Activated T-cell treated with anti-CD3 and anti-CD28 coated beads, Interleukin-2, amount 50 U/mL, for 4 hours (primary cell): Measurements from ENCODE around the gene COL1A1. TPM values are rescaled to one million over a fixed set of nuclear protein-coding genes. Genes with fewer than 3 reads are reported as not detected.

Experiments
- ATAC-seq, 2 donors: fragments of 200-7000 bp; cut with Tn5 transposase; one replicate each; pipeline ENCODE4 v1.10.0; 2021
- DNase-seq: peaks from one replicate; pipeline ENCODE4 v3.0.0-alpha.2; 2020
- H3K27me3 Mint-ChIP-seq: one replicate; pipeline ENCODE4 v1.8.0; 2021; ENCODE audit warnings: low read depth, mixed read lengths
- H3K36me3 Mint-ChIP-seq: one replicate; pipeline ENCODE4 v1.8.0; 2022; ENCODE audit warnings: mixed read lengths; ENCODE audit not compliant: insufficient read depth
- H3K4me1 Mint-ChIP-seq: one replicate; pipeline ENCODE4 v1.8.0; 2021; ENCODE audit warnings: low read depth, mixed read lengths
- H3K4me3 Mint-ChIP-seq: one replicate; pipeline ENCODE4 v1.8.0; 2021; ENCODE audit warnings: mild to moderate bottlenecking, moderate library complexity, mixed read lengths
- H3K9me3 Mint-ChIP-seq: one replicate; pipeline ENCODE4 v1.8.0; 2021; ENCODE audit warnings: mixed read lengths
- total RNA-seq, 3 donors: library from RNA; stranded (reverse); gene quantifications; one replicate each; pipeline ENCODE4 v1.2.1, GENCODE V29; 2021

The COL1A1 gene
- total RNA-seq, 3 donors from 2014 or later: 1.6 to 3.2 (median 2.8) TPM

DNA sequence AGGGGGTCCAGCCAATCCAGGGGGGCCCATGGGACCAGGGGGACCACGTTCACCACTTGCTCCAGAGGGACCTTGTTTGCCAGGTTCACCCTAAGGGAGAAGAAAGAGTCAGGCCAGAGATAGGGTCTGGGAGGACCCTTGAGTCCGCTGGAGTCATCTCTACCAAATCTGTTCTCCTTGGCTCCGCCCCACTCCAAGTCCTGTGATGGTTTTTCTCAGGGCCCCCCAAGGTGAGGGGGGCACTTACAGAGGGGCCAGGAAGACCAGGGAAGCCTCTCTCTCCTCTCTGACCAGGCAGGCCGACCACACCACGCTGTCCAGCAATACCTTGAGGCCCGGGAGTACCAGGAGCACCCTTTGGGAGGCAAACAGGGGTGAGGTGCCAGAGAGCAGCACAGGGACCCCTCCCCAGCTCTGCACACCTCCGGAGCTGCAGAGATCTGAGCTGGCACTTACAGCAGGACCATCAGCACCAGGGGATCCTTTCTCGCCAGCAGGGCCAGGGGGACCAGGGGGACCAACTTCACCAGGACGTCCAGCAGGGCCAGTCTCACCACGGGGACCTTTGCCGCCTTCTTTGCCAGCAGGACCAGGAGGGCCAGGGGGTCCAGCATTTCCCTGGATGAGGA is 12.4 kb downstream of the COL1A1 start:
- H3K9me3 Mint-ChIP-seq: no peaks in the 10 kb centered on the region

DNA sequence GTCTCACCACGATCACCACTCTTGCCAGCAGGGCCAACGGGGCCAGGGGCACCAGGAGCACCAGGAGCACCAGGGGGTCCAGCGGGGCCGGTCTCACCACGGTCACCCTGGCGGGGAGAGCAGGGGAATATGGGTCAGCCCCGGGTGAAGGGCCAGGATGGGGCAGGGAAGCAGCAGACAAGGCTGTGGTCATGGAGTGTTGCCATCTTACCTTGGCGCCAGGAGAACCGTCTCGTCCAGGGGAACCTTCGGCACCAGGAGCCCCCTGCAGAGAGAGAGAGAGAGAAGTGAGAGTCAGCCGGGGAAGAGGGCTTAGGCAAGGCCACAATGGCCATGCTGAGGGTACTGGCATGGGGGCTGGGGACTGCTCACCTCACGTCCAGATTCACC is 12.9 kb downstream of the COL1A1 start:
- ATAC-seq (no peak), DNase-seq (no peak)
- Mint-ChIP-seq H3K4me3 (no peak overlapping the region), H3K4me1 (peaks cover 9% of the 10 kb centered on the region), H3K9me3 (no peaks in the 10 kb centered on the region), H3K27me3 (peaks cover 2% of the 10 kb centered on the region), H3K36me3 (no peaks in the 10 kb centered on the region)

More for the DNA sequence above, 12.4 kb downstream of the COL1A1 start:
- ATAC-seq: no peak
- H3K4me1 Mint-ChIP-seq: peaks cover 4% of the 10 kb centered on the region
- DNase-seq: no peak
- no peak overlapping the region for H3K4me3 Mint-ChIP-seq
- H3K36me3 Mint-ChIP-seq: no peaks in the 10 kb centered on the region
- H3K27me3 Mint-ChIP-seq: peaks cover 2% of the 10 kb centered on the region

DNA sequence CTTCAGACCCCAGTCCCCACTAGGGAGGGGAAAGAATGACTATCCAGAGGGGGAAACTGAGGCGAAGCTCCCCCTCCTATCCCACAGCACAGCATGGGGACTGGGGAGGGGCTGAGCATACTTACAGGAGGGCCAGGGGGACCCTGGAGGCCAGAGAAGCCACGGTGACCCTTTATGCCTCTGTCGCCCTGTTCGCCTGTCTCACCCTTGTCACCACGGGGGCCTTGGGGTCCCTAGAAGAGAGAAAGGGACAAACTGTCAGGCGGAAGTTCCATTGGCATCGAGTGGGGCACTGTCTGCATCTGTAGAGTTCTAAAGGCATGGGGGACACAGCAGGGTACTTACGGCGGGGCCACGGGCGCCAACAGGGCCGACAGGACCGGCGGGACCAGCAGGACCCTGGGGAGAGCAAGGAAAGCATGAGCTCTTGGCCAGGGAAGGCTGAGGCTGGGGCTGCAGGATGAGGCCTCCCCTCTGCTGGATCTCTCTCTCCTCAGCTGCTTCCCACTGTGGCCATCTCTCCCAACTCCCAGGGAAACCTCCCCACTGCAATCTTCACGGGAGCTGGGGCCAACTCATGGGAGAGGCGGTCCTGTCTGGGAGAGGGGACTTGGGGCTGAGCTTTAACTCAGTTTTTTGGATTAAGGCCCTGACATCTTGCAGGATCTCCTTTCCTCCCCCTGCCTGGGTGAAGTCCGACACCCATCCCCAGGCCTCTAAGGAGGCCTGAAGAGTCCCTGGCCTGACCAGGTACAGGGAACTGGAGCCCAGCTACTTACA is 13.5 kb downstream of the COL1A1 start:
- DNase-seq: no peak
- H3K4me3 Mint-ChIP-seq: no peak overlapping the region
- ATAC-seq: no peak
- H3K36me3 Mint-ChIP-seq: no peaks in the 10 kb centered on the region
- no peaks in the 10 kb centered on the region for H3K9me3 Mint-ChIP-seq
- peaks cover 14% of the 10 kb centered on the region for H3K4me1 Mint-ChIP-seq
- peaks cover 2% of the 10 kb centered on the region for H3K27me3 Mint-ChIP-seq

DNA sequence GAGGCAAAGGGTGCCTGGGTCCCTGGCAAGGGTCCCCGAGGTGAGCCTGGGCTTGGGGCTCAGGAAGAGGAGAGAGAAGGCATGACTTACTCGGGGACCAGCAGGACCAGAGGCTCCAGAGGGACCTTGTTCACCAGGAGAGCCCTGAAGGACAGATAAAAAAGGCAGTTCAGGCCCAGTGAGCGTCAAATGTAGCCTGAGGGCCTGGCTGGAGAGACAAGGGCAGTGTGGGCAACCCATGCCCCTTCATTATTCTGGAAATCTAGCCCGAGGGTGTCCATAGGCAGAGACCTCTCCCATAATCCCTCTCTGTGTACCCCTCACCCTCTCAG is 14.1 kb downstream of the COL1A1 start:
- Mint-ChIP-seq H3K4me3 (no peak overlapping the region), H3K9me3 (no peaks in the 10 kb centered on the region), H3K27me3 (peaks cover 2% of the 10 kb centered on the region), H3K4me1 (peaks cover 16% of the 10 kb centered on the region), H3K36me3 (no peaks in the 10 kb centered on the region)
- ATAC-seq: no peak
- DNase-seq: no peak

DNA sequence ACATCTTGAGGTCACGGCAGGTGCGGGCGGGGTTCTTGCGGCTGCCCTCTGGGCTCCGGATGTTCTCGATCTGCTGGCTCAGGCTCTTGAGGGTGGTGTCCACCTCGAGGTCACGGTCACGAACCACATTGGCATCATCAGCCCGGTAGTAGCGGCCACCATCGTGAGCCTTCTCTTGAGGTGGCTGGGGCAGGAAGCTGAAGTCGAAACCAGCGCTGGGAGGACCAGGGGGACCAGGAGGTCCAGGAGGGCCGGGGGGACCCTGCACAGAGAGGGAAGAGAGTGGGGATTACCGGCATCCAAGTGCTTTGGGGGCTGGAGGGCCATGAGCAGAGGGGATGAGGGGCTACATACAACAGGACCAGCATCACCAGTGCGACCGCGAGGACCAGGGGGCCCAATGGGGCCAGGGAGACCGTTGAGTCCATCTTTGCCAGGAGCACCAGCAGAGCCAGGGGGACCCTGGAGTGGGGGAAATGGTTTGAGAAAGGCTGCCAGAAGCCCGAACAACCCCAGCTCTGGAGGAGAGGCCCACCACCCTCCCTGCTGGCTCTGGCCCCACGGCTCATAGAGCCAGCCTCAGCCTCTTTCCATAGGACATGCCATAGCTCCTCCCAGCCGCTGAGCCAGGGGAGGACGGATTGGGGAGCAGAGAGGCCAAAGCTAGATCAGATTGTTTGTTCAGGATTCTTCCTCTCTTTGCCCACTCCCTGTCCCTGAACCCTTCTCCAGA is 14.6 kb downstream of the COL1A1 start:
- Mint-ChIP-seq H3K27me3 (peaks cover 2% of the 10 kb centered on the region), H3K36me3 (no peaks in the 10 kb centered on the region), H3K9me3 (no peaks in the 10 kb centered on the region), H3K4me3 (no peak overlapping the region), H3K4me1 (peaks cover 16% of the 10 kb centered on the region)
- DNase-seq: no peak
- ATAC-seq: no peak

DNA sequence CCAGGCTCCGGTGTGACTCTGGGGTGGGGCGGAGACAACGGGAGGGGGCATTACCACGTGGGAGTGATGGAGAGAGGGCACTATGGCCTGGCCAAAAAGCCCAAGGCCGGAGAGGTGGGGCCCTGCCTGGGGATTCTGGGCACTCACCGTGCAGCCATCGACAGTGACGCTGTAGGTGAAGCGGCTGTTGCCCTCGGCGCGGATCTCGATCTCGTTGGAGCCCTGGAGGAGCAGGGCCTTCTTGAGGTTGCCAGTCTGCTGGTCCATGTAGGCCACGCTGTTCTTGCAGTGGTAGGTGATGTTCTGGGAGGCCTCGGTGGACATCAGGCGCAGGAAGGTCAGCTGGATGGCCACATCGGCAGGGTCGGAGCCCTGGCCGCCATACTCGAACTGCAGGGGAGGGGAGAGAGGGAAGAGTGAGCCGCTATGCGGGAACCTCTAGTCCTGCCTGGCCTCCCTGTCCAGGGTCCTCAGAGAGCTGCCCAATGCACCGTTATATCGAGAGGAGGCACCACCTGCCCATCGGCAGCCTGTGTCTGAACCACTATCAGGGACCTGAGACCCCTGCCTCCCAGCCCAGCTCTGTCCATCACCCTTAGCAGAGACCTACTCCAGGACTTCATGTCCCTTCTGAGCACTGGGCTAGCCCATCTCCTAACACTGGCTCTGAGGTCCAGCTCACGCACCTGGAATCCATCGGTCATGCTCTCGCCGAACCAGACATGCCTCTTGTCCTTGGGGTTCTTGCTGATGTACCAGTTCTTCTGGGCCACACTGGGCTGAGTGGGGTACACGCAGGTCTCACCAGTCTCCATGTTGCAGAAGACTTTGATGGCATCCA is 15.6 kb downstream of the COL1A1 start:
- ATAC-seq: no peak

DNA sequence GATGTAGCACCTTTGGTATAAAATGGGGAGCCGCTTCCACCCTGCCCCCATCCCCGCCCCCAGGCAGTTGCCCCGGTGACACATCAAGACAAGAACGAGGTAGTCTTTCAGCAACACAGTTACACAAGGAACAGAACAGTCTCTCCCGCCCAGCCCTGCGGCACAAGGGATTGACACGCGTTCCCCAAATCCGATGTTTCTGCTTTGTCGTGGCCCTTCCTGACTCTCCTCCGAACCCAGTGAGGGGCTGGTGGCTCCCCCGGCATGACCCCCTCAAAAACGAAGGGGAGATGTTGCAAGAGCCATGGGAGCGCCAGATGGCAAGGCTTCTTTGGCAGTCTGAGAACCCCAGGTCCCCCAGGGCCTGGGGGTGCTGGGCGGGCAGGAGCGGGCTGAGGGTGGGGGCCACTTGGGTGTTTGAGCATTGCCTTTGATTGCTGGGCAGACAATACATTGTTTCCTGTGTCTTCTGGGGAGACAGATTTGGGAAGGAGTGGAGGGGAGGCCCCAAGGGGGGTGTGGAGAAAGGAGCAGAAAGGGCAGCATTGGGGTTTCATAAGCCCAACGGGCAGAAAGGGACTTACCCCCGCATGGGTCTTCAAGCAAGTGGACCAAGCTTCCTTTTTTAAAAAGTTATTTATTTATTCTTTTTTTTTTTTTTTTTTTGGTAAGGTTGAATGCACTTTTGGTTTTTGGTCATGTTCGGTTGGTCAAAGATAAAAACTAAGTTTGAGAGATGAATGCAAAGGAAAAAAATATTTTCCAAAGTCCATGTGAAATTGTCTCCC is 16.6 kb downstream of the COL1A1 start:
- H3K36me3 Mint-ChIP-seq: no peaks in the 10 kb centered on the region
- DNase-seq (no peak), ATAC-seq (no peak)
- peaks cover 16% of the 10 kb centered on the region for H3K4me1 Mint-ChIP-seq
- H3K4me3 Mint-ChIP-seq: no peak overlapping the region
- peaks cover 2% of the 10 kb centered on the region for H3K27me3 Mint-ChIP-seq
- no peaks in the 10 kb centered on the region for H3K9me3 Mint-ChIP-seq

More for the DNA sequence above, 15.6 kb downstream of the COL1A1 start:
- Mint-ChIP-seq H3K4me3 (no peak overlapping the region), H3K36me3 (no peaks in the 10 kb centered on the region), H3K9me3 (no peaks in the 10 kb centered on the region), H3K4me1 (peaks cover 16% of the 10 kb centered on the region), H3K27me3 (peaks cover 2% of the 10 kb centered on the region)
- DNase-seq: no peak

DNA sequence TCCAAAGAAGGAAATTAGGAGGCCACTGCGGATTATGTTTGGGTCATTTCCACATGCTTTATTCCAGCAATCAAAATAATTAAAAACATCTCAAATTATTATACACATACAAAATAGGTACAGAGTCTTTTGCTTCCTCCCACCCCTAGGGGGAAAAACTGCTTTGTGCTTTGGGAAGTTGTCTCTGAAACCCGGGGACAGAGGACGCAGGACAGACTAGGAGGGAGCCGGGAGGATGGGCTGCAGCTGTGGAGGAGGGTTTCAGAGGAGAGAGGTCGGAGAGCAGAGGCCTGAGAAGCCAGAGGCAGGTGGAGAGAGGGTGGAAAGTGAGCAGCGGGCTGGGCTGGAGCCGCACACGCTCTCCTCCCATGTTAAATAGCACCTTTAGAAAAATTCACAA is 17.4 kb downstream of the COL1A1 start:
- Mint-ChIP-seq H3K9me3 (no peaks in the 10 kb centered on the region), H3K36me3 (no peaks in the 10 kb centered on the region), H3K4me1 (peaks cover 16% of the 10 kb centered on the region), H3K4me3 (peak overlapping the region; percentile 30), H3K27me3 (peaks cover 2% of the 10 kb centered on the region)
- ATAC-seq (no peak), DNase-seq (no peak)

DNA sequence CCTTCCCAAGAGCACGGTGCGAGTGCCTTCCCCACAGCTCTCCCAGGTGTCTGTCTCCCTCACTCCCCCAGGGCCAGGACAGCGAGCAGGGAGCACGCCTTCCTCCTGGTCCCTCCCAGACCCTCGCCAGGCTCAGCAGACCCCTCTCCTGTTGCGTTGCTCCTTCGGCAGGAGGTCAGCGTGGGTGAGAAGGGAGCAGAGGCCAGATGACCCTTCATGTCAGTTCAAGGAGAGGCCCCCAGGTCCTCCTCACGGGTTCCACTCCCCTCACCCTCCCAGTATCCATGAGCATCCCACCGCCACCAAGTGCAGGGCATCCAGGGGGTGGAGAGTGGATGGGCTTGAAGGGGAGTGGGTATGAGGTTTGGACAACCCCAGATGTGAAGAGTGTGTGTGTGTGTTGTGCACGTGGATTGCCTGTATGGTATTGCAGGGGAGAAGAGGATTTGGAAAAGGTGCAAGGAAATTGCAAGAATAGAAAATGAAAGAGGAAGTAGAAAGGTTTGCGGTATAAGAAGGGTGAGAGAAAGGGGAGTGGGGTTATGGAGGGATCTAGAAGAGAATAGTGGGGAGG is 17.9 kb downstream of the COL1A1 start:
- DNase-seq: no peak

DNA sequence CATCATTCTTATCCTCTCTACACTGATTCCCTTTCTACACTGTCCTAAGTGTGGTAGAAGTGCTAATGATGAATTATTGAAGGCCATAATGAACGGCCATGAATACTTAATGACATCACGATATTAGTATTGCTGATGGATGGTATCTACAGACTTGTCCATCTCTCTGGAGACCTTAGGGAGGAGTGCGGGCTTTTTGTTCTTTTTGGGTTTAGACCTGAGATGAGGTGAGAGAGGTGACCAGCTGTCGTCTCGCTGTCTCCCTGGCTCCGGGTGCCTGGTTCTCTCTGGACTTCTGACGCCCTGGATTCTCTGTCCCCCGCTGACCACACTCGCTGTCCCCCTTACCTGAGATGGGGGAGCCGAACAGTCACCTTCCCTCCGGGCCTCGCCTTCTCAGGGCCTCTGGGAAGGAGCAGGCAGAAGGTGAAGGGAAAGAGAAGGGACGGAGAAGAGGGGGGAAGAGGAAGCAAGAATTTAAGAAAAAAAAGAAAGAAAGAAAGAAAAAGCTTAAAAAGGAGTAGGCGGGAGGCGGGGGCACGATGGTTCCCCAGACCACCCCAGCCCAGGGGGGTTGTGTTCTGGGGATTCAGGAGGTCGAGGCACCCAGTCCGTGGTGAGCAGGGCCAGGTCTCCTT is 18.5 kb downstream of the COL1A1 start:
- H3K4me1 Mint-ChIP-seq: peaks cover 25% of the 10 kb centered on the region
- H3K4me3 Mint-ChIP-seq: no peak overlapping the region
- no peaks in the 10 kb centered on the region for H3K36me3 Mint-ChIP-seq
- no peaks in the 10 kb centered on the region for H3K9me3 Mint-ChIP-seq
- no peak for DNase-seq
- no peak for ATAC-seq
- peaks cover 2% of the 10 kb centered on the region for H3K27me3 Mint-ChIP-seq

More for the DNA sequence above, 17.9 kb downstream of the COL1A1 start:
- no peak for ATAC-seq
- H3K4me1 Mint-ChIP-seq: peaks cover 20% of the 10 kb centered on the region
- H3K9me3 Mint-ChIP-seq: no peaks in the 10 kb centered on the region
- no peaks in the 10 kb centered on the region for H3K36me3 Mint-ChIP-seq
- H3K4me3 Mint-ChIP-seq: peak overlapping the region; percentile 30
- H3K27me3 Mint-ChIP-seq: peaks cover 2% of the 10 kb centered on the region

DNA sequence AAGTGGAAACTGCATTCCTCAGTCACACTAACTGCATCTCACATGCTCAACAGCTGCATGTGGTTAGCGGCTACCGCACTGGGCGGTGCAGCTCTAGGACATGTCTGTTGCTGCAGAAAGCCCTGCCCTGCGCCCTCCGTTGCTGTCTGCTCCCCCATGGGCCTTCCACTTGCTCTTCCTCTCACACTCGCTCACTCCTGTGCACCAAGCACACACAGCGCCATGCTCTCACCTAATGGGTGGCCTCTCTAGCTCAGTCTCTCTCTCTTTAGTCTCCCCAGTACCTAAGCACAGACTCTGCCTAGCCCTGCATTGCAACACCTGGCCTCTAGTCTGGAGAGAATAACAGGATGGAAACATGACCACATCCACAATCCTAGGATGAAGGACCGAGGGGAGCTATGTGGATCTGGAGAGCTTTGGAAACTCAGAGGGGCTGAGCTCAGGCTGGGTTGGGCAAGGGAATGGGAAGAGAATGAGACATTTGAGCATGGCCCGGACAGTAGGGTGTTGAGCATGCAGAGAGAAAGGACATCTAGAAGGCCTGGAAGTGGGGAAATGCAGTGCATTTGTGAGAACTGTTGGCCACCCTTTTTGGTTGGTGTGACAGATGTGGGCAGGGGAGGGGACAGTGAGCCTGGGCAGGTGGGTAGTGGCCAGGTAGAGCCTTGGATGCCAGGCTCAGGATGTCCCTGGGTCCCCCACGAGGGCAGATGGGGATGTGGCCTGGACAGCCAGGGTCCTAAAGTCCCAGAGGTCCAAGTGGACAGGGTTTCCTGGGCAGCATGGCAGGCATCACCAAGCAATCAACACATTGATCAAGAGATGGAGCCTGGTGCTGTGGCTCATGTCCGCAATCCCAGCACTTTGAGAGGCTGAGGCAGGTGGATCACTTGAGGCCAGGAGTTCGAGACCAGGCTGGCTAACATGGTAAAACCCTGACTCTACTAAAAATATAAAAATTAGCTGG is 19.6 kb downstream of the COL1A1 start:
- Mint-ChIP-seq H3K27me3 (no peaks in the 10 kb centered on the region), H3K4me3 (no peak overlapping the region), H3K36me3 (no peaks in the 10 kb centered on the region), H3K4me1 (peaks cover 25% of the 10 kb centered on the region), H3K9me3 (no peaks in the 10 kb centered on the region)
- DNase-seq (no peak), ATAC-seq (no peak)

DNA sequence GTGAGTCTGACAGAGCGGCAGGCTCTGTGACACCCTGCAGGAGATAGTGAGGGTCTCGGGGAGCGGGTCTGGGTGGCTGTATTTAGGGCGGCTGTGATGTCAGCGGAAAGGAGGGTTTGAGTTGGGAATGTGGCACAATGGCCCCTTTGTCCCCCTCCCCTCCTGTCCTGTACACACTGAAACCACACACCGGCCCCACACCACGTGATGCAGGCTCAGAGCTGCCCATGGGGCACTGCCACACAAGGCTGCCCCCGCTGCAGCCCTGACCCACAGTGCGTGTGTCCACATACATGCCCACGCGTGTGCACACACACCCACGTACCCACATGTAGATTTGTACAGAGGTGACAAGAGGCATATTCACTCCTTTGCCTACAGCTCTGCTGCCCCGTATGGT is 20.3 kb downstream of the COL1A1 start:
- no peaks in the 10 kb centered on the region for H3K9me3 Mint-ChIP-seq

More for the DNA sequence above, 20.3 kb downstream of the COL1A1 start:
- H3K36me3 Mint-ChIP-seq: no peaks in the 10 kb centered on the region
- ATAC-seq (no peak), DNase-seq (no peak)
- H3K4me1 Mint-ChIP-seq: peaks cover 25% of the 10 kb centered on the region
- H3K27me3 Mint-ChIP-seq: no peaks in the 10 kb centered on the region
- H3K4me3 Mint-ChIP-seq: no peak overlapping the region
